ENCODE data around the gene FAM78A.

The FAM78A gene

GRCh38 chr9:131291795-131292315 is 15.5 kb upstream of the FAM78A start:
- TF ChIP-seq MAX (IDR thresholded peaks at IDR 0.05; ENCODE audit: low read depth, low read length) (no peak), CTCF (IDR thresholded peaks at IDR 0.05; ENCODE audit: low read depth, low read length) (no peak)
- DNase-seq (ENCODE audit: low read depth) = no peak
- H3K4me3 ChIP-seq (ENCODE audit: low read depth, low read length) = no peak overlapping the region

GRCh38 chr9:131290767-131291370 is 14.6 kb upstream of the FAM78A start:
- TF ChIP-seq MAX (IDR thresholded peaks at IDR 0.05; ENCODE audit: low read depth, low read length) = no peak
- TF ChIP-seq POLR2A (IDR thresholded peaks at IDR 0.05; ENCODE audit: extremely low read depth, insufficient read length) = no peak
- TF ChIP-seq MYC (IDR thresholded peaks at IDR 0.05; ENCODE audit: low read depth, low read length) = no peak
- no peak for TF ChIP-seq CTCF (IDR thresholded peaks at IDR 0.05; ENCODE audit: low read depth, low read length)
- no peak for DNase-seq (ENCODE audit: low read depth)
- no peak overlapping the region for H3K4me3 ChIP-seq (ENCODE audit: low read depth, low read length)

GRCh38 chr9:131290036-131290766 is 13.9 kb upstream of the FAM78A start:
- no peak overlapping the region for H3K4me3 ChIP-seq (ENCODE audit: low read depth, low read length)
- DNase-seq (ENCODE audit: low read depth) = no peak
- no peak for TF ChIP-seq CTCF (IDR thresholded peaks at IDR 0.05; ENCODE audit: low read depth, low read length)
- no peak for TF ChIP-seq POLR2A (IDR thresholded peaks at IDR 0.05; ENCODE audit: extremely low read depth, insufficient read length)
- no peak for TF ChIP-seq MAX (IDR thresholded peaks at IDR 0.05; ENCODE audit: low read depth, low read length)
- TF ChIP-seq MYC (IDR thresholded peaks at IDR 0.05; ENCODE audit: low read depth, low read length) = no peak

- TF ChIP-seq POLR2A (IDR thresholded peaks at IDR 0.05; ENCODE audit: extremely low read depth, insufficient read length) (no peak), MAX (IDR thresholded peaks at IDR 0.05; ENCODE audit: low read depth, low read length) (no peak), MYC (IDR thresholded peaks at IDR 0.05; ENCODE audit: low read depth, low read length) (no peak), CTCF (IDR thresholded peaks at IDR 0.05; ENCODE audit: low read depth, low read length) (no peak)
- no peak for DNase-seq (ENCODE audit: low read depth)
Observed at GRCh38 chr9:131289301-131290035, 13.2 kb upstream of the FAM78A start, which contains the start of gene PLPP7. Gene PLPP7, plus strand, starts transcription at chr9:131289723. Its CDS starts 275 bp downstream, at chr9:131289998.

GRCh38 chr9:131288217-131288616 is 11.9 kb upstream of the FAM78A start:
- H3K4me3 ChIP-seq (ENCODE audit: low read depth, low read length) = no peak overlapping the region
- no peak for TF ChIP-seq CTCF (IDR thresholded peaks at IDR 0.05; ENCODE audit: low read depth, low read length)
- TF ChIP-seq MAX (IDR thresholded peaks at IDR 0.05; ENCODE audit: low read depth, low read length) = no peak
- TF ChIP-seq POLR2A (IDR thresholded peaks at IDR 0.05; ENCODE audit: extremely low read depth, insufficient read length) = no peak
- TF ChIP-seq MYC (IDR thresholded peaks at IDR 0.05; ENCODE audit: low read depth, low read length) = no peak

More at GRCh38 chr9:131289301-131290035, 13.2 kb upstream of the FAM78A start, which contains the start of gene PLPP7:
- H3K4me3 ChIP-seq (ENCODE audit: low read depth, low read length) = no peak within 1 kb of the TSS

More at GRCh38 chr9:131288217-131288616, 11.9 kb upstream of the FAM78A start:
- DNase-seq (ENCODE audit: low read depth) = peak; percentile 52

Data from NB4 (cell line).